HG03378 (cell line): ENCODE data around the gene SSUH2.
A peak's percentile ranks its signal among the peaks of the same experiment; 100 is the strongest.
"Not testable (repeated sequence)": the region's sequence is repeated elsewhere in the genome, so short reads cannot be mapped to it uniquely, and the experiment has no call there.

Experiments used
- ATAC-seq: cut with Tn5 transposase; IDR thresholded peaks from one replicate; pipeline ENCODE4 v1.9.1; 2021; ENCODE audit warnings: mild to moderate bottlenecking, moderate library complexity; ENCODE audit not compliant: unreplicated experiment

SSUH2 gene

DNA sequence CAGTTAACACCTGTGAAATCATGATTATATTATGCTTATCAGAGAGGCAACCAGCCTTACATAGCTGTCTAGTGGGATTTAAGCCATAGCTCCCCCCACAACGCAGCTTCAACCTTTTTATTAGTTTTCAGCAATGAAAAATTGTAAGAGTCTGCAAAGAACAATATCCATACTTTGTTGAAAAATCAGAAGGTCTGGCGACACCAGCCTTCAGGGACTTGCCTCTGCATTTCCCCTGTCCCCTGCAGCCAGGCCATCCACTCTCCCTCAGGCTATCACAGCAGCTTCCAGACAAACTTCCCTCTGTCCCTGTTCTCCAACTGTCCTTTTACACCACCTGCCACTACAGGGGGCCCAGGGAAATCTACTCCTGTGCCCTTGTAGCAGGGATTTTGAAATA is 59.9 kb downstream of the SSUH2 start:
- ATAC-seq: no peak

DNA sequence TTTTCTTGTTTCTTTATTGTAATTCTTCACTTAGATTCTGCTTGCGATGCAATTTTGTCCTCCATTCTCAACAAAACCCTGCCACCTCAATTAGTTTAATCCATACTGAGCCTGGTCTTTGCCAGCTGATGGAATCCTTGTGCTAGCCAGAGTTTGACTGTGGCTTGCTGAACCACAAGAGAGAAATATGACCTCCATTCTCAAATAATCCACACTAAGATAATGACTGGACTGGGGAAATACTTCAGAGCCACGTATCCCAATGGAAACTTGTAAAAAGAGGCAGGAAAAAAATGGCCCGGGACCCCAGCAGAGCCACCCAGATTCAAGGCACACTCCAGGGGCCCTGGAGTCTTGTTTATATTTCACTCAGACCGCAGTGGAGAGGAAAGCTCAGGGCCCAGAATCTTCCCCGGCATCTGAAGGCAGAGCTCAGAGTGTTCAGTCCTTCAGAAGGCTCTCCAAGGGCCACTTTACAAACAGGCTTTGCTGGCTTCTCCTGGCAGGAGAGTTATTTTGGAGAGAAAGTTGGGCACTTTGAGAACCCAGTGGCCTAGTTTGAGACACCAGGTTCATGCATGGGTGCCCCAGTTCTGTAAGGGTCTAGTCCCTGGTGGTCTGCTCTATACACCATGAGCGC is 62.7 kb downstream of the SSUH2 start:
- no peak for ATAC-seq

DNA sequence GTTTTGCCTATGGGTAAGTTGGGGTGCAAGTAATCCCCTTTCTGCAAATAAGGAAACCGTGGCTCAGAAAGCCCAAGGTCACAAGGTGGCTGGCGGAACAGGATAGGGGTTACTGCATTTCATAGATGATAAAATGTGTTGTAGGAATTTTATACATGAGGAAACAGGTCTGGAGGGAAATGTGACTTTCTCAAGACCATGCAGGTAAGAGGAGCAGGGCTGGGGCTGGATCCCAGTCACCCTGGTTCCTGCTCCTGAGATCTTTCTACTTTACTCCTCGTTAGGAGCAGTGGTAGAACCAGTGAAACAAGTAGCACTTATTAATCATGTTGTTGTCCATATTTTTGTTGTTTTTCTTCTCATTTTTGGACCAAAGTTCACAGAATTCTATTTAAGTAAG is 63.2 kb downstream of the SSUH2 start:
- no peak for ATAC-seq

DNA sequence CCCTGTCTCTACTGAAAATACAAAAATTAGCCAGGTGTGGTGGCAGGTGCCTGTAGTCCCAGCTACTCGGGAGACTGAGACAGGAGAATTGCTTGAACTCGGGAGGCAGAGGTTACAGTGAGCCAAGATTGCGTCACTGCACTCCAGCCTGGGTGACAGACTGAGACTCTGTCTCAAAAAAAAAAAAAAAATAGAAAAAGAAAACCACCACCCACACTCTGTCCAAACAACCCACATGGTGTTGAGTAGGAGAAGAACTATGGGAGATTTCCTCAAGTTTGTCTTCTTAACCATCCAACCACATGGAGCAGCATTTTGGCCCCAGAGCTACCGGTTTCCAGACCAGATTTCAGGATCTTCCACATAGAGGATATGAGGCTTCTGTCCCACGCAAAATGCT is 64.2 kb downstream of the SSUH2 start:
- not testable (repeated sequence) for ATAC-seq

GRCh38 chr3:8579943-8580342 is 64.7 kb downstream of the SSUH2 start:
- ATAC-seq: no peak

- peak; percentile 99 for ATAC-seq
Measured at GRCh38 chr3:8579096-8579495, 65.5 kb downstream of the SSUH2 start.

DNA sequence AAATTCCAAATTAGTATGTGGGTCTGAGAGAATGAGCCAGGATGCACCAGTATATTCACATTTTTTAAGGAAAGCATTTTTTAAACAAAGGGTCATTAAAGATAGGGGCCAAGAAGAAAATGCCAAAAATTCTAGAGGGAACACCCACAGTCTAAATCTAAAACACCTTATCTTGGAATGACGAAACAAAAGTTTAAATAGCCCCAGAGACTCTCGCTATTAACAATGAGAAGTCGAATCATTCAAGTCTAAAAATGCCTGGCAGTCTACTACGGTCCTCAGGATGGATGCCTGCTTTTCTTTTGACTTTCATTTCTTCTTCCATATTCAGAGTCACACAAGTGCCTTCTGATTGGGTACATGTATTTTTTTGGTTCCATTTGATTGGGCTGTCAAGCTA is 66.3 kb downstream of the SSUH2 start:
- ATAC-seq: no peak

- no peak for ATAC-seq
Measured at GRCh38 chr3:8576841-8577571, 67.6 kb downstream of the SSUH2 start.

DNA sequence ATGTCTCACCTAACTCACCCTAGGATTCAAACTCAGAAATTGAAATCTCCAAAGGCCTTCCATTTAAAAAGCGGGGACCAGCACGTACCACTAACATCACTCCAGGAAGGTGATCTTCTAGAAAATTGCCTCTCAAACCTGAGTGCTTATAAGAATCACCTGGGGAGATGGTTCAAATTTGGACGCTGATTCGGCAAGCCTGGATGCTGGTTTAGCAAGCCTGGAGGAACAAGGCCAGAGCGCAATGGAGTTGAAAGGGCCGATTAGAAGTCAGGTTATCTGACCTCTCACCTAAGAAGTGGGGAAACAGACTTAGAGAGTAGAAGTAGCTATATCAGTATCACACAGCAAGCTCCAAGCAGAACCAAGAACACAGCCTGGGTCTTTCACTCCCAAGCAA is 68.2 kb downstream of the SSUH2 start:
- no peak for ATAC-seq

DNA sequence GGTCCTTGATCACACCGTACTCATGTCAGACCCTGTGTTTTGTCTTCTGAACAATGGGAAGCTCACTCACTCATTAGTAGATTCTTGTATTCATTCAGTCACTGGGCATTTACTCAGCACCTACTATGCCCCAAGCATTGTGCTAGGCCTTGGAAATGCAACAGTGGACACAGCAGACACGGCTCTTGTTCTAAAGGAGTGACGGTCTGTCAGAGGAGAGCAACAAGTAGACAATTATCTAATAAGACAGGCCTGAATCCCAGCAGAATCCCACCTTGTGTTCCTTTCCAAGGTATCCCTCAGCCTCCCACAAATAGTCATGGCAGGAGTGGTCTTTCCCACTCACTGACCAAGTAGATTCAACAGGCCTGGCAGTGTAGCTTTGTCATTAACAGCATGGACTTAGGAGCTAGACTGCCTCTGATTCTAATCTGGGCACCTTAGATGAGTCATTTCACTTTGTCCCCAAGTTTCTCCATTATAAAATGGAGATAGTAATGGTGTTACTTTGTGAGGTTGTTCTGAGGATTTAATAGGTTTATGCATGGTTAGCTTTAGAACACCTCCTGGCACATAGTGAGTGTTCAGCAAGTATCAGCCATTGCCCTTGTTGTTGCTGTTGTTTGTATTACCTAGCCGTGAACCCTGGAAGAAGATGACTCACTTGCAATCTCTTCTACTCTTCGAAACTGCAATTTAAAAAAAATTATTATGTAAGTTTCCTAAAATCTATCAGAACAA is 69.1 kb downstream of the SSUH2 start:
- no peak for ATAC-seq

DNA sequence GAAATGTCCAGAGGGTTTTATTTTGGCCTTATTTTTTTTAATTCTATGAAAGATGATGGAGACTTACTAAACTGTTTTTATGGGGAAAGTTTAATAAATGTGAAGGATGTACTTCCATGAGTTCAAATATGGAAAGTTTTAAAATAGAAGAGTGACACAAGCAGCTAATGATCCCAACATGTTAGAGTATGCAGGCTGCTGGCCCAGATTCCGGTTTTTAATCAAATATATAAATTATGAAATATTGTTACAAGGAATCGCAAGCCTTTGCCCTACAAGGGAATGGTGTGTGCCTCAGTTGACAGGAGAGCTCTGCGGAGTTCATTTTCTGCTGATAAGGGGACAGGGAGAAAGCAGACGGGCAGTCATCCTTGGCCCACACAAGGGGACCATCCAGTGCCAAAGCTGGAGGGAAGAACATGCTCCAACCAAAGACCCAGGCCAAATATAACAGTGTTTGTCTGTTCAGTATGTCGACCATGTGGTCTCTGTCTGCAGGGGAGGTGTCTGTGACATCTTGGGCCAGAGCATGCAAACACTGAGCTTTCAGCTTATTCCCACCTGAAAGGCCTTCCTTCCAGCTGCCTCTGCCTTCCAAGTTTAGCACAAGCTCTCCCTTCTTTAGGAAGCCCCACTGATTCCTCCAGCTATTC is 69.8 kb downstream of the SSUH2 start:
- ATAC-seq: no peak

DNA sequence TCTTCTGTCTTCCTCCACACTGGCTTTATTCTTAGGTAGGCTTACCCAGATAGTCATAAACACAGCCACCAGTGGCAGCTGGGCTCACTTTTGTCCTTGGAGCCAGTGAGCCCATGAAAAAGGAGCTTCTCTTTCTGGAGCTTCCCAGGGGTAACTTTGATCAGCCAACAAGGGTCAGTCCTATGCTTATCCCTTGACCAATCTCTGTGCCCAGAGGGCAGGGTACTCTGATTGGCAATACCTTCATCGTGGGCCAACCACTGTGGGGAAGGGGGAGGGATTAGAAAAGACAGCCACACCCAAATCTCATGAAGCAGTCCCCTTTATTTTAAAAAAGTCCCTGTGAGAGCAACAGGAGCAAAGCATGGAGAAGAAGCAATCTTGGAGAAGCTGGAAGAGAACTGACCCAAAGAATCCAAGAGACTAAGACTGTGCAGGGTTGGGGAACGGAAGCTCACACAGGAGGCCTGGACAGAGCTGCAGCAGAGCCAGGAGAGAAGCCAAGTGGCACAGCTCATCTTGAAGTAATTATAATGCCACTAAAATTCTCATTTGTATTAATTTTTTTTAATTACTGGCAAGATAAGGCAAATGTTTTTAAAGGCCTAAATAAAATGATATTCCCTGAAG is 70.4 kb downstream of the SSUH2 start:
- ATAC-seq: no peak

DNA sequence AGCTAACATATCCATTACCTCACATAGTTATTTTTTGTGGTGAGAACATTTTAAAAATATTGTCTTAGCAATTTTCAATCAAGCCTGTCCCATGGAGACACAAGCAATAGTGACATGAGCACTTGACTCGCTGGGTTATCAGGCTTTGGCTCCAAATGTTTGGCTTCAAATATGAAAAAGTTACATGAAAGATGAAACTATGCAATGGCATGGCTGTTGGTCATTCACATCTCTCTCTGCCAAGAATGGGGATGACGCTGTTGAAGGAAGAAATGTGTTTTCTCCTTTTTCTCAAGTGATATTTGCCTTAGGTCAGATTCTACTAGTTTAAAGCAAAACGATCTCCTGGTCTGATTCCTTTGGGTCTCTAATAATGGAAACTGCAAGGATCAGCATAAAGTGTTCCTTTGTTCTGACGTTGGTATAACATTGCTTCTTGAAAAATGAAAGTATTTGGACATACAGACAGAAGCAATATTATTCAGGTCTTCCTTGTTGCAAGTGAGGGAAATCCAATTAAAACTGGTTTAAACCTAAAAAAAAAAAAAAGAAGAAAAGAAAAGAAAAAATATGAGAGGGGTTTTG is 71.2 kb downstream of the SSUH2 start:
- ATAC-seq: no peak

GRCh38 chr3:8571256-8571655 is 73.3 kb downstream of the SSUH2 start:
- ATAC-seq: no peak
